ENCODE measurements around the gene ZNF587B.
"Not testable (repeated sequence)": the region's sequence is repeated elsewhere in the genome, so short reads cannot be mapped to it uniquely, and the experiment has no call there.

- not testable (repeated sequence) for TF ChIP-seq CTCF (conservative IDR thresholded peaks at IDR 0.05 in 1 of 2, IDR thresholded peaks at IDR 0.05 in 1 of 2; ENCODE audit: extremely low read depth in 1 of 2, insufficient read depth in 1 of 2, low read depth in 1 of 2, low read length in 2 of 2); EZH2 (IDR thresholded peaks at IDR 0.05; ENCODE audit: borderline replicate concordance, low read length)
Measured at GRCh38 chr19:57873883-57874799, 44.0 kb downstream of the ZNF587B start.
